Activated CD8-positive, alpha-beta memory T cell treated with anti-CD3 and anti-CD28 coated beads, Interleukin-2, amount 50 U/mL, for 1 hour (primary cell): Measurements from ENCODE around the gene HSD17B8.

Source experiments
- DNase-seq: peaks from one replicate; pipeline ENCODE4 v3.0.0-alpha.2; 2020; ENCODE audit errors: extremely low read depth

The HSD17B8 gene

DNA sequence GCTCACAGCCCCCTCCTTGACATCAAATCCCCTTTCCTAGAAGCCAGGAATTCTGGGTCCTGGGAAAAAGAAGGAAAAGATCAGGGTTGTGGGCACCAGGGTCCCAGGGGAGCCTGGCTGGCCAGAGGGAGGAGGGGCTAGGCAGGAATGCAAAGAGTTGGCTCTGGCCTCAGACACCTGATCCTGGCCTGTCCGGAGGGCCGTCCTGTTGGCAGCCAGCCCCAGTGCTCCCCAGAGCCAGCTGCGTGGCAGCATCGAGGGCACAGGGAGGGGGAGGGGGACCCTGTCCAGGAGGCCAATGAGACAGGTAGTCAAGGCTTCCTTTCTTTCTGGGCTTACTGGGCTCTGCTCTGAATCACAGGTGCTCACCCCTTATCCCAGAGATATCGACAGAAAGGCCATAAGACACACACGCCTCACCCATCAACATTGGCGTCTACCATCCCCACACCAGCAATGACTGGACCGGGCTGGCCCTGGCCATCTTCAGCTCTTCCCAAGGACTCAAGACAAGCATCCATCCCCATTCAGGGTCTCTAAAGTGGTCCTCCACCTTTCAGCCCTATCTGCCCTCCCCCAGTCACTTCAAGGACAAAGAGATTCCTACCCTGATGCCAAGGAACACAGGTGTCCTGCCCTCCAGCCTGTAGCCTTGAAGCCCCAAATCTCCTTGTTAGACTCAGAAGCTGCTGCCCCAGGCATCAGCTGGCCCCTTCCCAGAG, 12.9 kb upstream of the HSD17B8 start:
- DNase-seq = no peak

DNA sequence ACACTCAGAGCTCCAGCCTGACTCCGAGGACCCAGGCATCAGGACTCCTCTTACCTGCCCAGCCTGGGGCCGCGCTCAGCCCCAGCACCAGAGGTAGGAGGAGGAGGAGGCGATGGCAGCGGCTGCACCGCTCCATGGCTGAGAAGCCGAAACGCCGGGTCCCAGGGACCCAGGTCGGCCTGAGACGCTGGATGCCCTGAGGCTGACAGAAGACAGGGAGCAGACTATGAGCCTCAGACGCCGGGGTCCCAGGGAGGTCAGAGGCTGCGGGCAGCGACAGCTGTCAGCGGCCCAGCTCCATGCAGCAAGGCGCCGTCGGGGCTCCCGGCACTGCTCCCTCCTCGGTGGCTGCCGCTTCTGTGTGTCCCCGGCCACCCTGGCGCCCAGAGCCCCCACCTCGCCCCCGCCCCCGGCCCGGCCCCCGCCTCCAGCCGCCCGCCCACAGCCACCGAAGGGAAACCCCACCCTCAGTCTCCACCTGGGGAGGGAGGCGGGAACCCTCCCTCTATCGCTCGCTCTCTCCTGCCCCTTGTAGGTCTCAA, 12.3 kb upstream of the HSD17B8 start, which contains the start of gene COL11A2:
Gene COL11A2 (minus strand): TSS at position 363 of the 542 bp plus-strand sequence. CDS start 227 bp downstream, at position 136.
- no peak for DNase-seq

DNA sequence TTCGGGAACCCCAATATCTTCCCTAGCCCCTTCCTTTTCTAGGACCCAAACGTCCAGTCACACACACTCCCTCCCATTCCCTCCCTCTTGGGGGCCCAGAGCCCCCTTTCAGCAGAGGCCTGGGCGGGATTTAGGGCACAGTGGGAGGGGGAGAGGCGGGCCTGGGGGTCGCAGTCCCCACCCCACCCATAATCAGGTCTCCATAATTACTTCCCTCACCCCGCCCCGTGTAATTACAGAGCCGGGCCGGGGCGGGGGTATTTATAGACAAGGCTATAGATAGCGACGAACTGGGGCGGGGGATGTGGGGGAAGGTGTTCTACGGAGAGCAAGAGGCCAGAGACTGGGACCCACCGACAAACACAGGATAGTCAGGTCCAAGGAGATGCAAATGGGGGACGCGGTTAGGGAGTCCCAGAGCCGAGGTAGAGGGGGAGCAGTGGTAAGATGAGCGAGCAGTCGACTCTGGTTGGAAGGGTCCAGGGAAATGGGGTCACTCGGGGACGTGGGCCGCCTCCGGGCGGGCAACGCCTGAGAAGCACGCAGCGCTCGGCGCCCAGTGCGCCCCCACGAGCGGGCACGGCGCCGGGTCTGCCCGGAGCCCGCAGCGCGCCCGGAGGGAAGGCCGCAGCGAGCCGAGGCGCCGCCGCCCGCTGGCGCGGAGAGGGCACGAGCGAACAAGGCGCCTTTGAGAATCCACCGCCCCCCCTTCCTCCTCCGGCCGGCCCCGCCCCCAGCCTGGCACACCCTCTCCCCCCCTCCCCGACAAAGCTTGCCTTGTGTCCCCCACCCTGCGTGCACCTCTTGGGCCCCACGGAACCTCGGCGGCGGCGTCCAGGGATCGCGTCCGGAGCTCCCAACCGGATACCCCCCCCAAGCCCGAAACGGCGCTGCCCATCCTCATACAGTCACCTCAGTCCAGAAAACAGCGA, 11.5 kb upstream of the HSD17B8 start:
- no peak for DNase-seq

DNA sequence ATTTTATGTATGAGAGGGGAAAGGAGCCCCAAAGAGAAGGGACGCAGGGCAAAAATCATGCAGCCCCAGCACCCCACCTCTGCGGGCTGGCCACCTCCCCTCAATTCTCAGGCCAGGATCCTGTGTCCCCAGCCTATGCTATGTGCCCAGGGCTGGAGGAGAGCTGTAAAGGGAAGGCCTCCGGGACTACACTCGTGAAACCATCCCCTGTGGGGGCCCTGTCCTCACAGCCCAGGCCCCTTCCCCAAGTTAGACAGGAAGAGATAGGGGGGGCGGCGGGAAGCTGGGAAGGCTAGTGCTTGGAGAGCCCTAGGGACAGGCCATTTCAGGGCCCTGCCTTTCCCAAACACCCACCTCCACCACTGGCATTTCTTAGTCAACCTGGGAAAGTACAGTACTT, 10.8 kb upstream of the HSD17B8 start:
- no peak for DNase-seq

DNA sequence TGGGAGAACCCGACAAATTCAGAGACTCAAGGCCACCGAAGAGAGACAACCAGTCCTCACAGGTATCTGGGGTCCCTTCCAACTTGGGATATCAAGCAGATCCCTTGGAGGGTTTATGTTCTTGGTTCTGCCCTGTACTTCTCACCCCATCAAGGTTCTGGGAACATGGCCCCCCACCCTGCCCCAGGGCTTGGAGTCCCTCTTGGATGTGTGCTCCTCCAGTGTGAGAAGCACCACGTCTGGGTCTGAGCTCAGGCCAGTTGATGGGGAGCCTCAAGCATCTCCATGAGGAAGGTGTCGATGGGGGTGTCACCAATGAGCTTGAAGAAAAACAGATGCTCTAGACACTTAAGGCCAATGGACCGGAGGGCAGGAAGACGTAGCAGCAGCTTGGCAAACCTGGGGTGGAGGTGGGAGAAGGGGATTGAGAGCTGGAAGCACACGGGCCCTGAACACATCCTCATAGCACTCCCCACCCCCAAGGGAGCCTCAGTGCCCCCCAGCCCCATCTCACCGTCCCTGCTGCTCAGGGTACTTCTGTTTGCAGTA, 9.9 kb upstream of the HSD17B8 start:
- DNase-seq = no peak

DNA sequence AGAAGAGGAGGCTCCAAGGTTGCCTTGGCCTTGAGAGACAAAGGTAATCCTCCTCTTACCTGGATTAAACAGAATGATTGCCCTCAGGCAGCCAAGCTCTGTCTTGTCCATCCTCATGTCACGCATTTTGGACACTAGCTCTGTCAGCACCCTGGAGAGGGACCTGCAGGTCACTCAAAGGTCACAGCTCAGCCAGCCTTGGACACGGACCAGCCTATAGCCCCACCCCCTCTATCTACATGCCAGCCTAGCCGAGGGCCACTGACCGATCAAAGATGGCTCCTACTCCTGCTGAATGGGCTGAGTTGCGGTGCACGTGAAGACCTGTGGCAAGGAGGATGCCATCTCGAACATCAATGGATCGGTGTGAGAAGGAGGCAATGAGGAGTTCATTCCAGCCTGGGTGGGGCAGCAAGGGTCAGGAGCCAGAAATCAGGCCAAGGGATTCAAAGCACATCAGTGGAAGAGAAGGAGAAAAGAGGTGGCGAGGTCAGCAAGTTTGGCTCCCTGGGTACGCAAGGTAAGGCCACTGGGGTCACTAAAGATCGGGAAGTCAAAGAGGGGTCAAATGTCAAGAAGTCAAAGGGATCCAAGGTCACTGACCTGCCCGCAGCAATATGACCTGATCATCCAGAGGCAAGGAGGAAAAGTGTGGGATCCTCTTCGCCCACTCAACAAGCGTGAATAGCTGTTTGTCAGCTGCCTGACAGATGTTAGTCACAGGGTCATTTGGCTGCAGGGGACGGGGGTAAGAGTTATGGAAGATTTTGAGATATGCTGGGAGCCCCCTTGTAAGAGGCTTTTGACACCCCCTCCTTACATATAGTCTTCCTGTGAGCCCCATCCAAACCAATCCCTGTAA, 8.9 kb upstream of the HSD17B8 start:
- no peak for DNase-seq

DNA sequence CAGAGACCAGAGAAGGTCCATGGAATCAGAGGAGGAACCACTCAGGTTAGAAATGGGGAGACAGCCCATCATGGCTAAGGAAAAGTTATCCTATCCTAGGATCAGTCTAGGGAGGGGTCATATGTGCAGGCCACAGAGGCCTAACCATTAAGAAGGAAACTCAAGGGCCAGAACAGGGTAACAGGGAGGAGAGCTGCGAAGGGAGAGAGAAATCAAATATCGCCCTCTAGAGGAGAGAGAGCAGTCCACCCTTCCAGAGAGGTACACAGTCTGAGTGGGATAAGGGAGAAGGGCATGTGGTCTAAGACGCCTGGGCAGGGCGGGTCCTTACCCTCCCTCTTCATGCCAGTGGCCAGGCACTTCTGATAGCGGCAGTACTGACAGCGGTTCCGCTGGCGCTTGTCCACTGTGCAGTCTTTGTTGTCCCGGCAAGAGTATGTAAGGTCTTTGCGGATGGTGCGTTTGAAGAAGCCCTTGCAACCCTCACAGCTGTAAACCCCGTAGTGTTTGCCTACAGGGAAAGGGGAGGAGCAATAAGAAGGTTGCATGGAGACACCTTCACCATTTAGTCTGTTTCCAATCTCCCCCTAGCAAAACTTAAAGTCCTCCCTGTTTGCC, 6.9 kb upstream of the HSD17B8 start:
- DNase-seq = no peak

DNA sequence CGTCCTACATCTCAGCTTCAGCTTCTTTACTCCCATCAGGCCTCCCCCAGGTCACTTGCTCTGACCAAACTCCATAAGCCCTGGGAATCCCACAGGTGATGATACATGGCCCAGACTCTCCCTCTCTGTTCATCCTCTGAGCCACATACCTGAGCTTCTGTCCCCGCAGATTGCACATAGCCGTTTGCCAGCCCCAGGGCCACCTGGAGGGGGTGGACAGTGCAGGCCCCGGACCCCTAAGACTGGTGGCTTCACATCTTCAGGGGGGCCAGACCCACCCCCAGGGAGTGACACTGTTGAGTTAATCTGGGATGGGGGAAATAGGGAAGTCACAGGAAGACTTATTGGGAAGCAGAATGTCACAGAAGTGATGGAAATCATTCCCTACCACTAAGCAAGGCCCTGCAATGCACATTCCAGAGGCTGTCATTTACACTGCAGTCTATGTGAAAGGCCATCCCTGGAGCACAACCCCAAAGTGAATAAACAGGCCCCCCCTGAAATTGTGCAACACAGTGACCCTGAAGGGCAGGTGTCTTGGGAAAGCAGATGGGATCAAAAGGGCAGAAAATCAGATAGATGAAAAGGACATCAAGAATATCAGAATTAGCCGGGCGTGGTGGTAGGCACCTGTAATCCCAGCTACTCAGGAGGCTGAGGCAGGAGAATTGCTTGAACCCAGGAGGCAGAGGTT, 6.1 kb upstream of the HSD17B8 start:
- DNase-seq = no peak

DNA sequence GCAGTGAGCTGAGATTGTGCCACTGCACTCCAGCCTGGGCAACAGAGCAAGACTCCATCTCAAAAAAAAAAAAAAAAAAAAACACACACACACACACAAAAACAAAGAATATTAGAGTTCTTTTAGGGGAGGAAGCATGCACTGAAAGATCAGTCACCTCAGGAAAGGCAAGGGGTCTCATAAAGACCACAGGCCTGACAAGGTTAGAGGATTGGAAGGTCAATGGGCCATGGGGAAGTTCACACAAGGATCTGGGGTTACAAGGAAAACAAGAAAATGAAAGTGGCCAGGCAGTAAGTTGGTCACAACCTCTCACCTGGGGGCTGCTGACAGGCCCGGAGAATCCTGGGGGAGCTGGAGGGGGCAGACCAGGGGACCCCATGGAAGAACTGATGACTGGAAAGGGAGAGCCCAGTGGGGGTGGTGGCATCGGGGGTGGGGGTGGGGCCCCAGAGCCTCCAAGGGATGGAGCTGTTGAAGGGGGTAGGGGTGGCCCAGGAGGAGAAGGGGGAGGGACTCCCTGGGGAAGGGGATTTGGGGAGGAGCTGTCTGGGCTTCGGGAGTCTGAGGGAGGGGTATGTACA, 5.5 kb upstream of the HSD17B8 start:
- DNase-seq = no peak

DNA sequence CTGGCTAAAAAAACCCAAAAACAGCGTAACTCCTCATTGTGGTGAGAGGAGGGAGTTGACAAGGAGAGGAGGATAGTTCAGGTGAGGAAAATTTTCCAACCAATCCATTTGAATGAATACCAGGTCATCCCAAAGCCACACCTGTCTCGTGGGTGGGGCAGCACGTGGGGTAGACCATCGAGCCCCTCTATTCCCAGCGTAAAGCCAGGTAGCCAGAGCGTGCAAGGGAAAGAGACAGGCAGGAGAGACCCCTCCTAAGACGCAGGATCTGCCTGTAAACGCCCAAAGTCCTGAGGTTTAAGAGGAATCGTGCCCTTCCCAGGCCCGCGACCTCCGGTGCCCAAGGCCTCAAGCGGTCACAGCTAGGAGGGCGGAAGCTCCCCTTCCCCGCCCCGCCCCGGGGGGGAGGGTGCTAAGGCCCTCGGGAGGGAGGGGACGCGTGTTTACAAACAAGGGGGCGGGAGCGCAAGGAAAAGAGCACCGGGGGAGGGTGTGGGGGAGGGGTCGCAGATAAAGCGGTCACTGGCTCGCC, 4.7 kb upstream of the HSD17B8 start:
- DNase-seq = no peak

DNA sequence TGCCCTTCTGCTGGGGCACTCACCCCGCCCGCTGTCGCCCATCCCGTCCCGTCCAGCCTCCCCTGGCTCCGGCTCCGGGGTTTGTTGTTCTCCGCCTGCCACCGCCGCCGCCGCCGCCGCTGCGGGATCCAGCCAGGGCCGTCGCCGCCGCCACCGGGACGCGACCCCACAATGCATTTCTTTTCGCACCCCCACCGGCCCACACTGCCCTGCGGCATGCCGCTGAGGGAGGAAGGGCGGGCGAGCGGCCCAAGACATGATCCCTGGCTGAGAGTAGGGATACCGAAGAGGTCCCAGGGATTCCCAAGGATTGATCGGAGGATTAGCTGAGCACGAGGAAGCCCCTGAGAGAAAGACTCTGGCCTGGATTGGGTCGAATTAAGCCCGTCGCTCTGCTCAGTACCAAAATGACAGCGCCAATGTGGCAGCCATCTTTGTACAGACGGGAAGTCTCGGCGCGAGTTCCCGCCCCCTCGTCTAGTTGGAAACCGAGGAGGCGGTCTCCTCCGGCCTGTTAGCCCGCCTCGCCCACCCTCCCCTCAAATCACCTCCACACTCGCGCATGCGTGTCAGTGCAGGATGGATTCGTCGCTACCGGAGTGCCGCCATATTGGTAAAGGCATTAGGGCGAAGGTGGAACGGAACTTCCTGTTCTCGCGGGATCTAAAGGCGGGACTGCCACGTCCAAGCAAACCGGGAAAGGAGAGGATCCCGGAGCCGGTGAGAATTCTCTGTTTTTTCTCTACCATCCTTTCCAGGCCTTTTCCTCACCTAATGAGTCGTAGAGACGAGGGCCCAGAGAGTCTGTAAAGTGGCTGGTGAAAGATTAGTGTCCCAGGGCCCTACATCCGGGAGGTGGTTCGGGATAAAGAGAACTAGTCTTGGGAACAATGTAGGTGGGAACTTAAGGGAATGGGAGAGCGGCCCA, 4.0 kb upstream of the HSD17B8 start, which contains the start of the genes RXRB and SLC39A7:
Gene RXRB (minus strand): TSS at position 447 of the 928 bp plus-strand sequence. CDS start 189 bp downstream, at position 258.
Gene SLC39A7 (plus strand): TSS at position 649 of the 928 bp plus-strand sequence. CDS start 379 bp downstream, outside the sequence.
- DNase-seq = peak; percentile 99

DNA sequence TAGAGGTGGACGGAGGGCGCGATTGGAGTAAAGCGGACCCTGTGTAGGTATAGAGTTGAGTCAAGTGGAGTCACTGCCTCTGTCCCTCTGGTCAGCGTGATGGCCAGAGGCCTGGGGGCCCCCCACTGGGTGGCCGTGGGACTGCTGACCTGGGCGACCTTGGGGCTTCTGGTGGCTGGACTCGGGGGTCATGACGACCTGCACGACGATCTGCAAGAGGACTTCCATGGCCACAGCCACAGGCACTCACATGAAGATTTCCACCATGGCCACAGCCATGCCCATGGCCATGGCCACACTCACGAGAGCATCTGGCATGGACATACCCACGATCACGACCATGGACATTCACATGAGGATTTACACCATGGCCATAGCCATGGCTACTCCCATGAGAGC, 3.3 kb upstream of the HSD17B8 start:
- DNase-seq = no peak

DNA sequence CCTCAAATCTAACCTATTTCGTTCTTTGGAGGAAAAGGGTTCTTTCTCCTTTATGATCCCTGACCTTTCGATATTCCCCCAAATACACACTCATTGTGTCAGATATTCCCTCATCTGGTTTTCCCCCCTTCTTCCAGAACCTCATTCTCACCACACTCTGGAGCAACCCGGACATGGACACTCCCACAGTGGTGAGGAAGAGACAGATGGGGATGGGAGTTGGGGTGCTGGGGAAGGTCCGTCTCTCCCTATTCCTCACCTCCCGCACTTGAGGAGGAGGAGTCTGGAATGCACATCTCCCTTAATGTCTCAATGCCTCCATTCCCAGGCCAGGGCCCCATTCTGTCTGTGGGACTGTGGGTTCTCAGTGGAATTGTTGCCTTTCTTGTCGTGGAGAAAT, 2.5 kb upstream of the HSD17B8 start:
- DNase-seq = no peak

DNA sequence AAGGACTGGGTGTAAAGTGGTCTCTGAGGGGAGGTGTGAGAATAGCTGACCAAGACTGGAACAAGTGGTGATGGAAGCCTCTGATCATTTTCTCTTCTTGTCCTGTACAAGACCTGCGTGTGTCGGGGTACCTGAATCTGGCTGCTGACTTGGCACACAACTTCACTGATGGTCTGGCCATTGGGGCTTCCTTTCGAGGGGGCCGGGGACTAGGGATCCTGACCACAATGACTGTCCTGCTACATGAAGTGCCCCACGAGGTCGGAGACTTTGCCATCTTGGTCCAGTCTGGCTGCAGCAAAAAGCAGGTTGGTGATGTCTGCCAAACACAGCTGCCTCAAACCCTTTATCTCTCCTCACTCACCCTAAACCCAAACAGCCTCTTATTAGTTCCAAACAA, 1.7 kb upstream of the HSD17B8 start:
- no peak for DNase-seq

DNA sequence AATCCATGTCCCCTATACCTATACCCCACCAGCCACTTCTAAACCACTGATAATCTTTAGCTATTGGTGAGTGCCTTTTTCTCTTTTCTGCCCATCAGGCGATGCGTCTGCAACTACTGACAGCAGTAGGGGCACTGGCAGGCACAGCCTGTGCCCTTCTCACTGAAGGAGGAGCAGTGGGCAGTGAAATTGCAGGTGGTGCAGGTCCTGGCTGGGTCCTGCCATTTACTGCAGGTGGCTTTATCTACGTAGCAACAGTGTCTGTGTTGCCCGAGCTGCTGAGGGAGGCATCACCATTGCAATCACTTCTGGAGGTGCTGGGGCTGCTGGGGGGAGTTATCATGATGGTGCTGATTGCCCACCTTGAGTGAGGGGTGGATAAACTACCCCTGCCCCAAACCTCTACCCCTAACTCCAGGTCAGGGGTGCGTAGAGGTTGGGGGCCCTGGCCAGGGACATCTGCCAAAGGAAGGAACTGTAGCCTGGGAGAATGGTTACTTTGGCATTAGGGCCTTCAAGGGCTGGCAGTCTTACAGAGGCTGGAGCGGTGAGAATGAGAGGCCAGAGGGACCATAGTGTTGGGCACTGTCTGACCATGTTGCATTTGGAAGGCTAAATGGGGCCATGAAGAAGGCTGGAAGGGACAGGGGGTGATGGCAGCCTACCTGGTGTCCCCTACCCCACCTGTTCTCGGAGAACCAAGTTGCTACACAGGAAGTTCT, 851 bp upstream of the HSD17B8 start:
- DNase-seq = no peak

DNA sequence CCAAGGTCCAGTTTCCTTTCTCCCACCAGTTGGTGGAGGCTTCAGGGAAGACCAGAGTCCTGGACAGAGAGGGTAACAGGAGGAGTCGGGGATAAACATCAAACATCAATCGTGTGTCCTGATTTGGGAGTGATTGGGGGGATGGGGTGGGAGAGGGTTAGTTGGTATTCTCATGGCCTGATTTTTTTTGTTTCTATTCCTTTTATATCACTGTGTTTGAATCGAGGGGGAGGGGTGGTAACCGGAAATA, 365 bp upstream of the HSD17B8 start:
- no peak for DNase-seq

DNA sequence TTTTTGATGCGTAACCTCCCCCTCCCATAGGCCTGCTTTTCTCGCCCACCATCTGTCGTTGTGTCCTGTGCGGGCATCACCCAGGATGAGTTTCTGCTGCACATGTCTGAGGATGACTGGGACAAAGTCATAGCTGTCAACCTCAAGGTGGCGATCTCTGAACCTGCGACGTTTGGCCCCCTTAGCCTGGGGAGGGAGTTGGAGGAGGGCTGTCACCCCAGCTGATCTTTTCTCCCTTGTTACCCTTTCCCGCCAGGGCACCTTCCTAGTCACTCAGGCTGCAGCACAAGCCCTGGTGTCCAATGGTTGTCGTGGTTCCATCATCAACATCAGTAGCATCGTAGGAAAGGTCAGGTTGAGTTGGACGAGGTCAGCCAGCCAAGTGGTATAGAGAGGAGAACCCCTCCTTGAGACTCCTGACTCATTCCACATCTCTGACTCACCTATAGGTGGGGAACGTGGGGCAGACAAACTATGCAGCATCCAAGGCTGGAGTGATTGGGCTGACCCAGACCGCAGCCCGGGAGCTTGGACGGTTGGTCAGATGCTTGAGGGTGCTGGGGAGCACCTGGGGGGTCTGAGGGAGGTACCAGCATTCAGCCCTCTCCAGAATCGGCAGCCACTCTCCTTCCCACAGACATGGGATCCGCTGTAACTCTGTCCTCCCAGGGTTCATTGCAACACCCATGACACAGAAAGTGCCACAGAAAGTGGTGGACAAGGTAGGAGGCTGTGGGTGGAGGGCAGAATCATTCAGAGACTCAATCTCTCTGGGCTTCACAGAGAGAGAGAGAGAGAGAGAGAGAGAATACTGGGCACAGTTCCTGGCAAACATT, 954 bp downstream of the HSD17B8 start:
- no peak for DNase-seq
